NCI-H2107 treated with DMSO at 0.1 percent for 48 hours (cell line): Measurements from ENCODE around the gene CLDN17.

ENCODE experiments used
- DNase-seq: peaks from one replicate; lab custom pipeline; 2025; ENCODE audit not compliant: unreplicated experiment; lab: John Stamatoyannopoulos, UW

Gene CLDN17

GRCh38 chr21:30126576-30126975, 40.0 kb downstream of the CLDN17 start:
- no peak for DNase-seq

DNA sequence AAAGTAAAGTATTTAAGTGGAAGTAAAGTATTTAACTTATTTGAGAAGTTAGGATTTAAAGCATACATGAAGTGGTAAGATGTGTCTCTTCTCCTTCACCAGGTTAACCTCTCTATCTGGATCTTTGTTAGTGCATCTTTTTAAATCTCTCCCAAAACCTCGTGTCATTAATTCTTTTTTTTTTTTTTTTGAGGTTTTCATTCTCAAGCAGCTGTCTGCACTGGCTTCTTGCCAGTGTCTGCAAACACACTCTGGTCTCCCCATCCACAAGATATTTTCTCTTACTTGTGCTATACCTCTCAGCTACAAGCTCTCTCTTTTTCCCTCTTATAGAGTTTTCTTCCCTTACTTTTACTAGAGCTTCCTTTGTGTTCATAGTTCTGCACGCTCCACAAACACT, 49.0 kb downstream of the CLDN17 start:
- no peak for DNase-seq

DNA sequence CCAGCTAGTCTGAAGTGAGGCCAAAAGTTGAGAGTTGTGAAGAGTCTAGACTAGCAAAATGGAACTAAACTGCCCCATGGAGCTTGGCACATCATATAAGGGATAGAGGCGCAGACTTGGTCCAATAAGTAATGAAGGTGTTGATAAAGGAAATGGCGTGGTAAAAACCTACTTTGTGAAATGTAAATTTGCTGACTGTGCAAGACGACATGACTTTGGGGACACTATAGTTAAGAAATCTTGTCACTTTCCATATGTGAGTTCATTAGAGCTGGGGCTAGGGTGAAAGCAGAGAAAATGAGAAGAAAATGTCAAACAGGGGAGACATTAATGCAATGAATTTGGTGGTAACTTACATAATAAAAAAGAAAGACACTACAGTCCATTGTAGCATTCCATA, 50.1 kb downstream of the CLDN17 start:
- no peak for DNase-seq
